Osteocyte (in vitro differentiated cells): ENCODE data around the gene HEBP1. TPM values are rescaled to one million over a fixed set of nuclear protein-coding genes. Genes with fewer than 3 reads are reported as not detected.

ENCODE experiments used
- DNase-seq: peaks from one replicate; pipeline ENCODE4 v3.0.0; 2021; ENCODE audit warnings: mixed read lengths; ENCODE audit not compliant: unreplicated experiment; ENCODE audit errors: extremely low spot score
- H3K27ac Mint-ChIP-seq: one replicate; pipeline ENCODE4 v1.8.0; 2021; ENCODE audit warnings: mild to moderate bottlenecking, mixed read lengths; ENCODE audit not compliant: unreplicated experiment
- H3K27me3 Mint-ChIP-seq: one replicate; pipeline ENCODE4 v1.8.0; 2021; ENCODE audit warnings: mixed read lengths; ENCODE audit not compliant: unreplicated experiment
- H3K36me3 Mint-ChIP-seq: one replicate; pipeline ENCODE4 v1.8.0; 2021; ENCODE audit warnings: mixed read lengths; ENCODE audit not compliant: unreplicated experiment
- H3K4me1 Mint-ChIP-seq: one replicate; pipeline ENCODE4 v1.8.0; 2021; ENCODE audit warnings: mixed read lengths; ENCODE audit not compliant: unreplicated experiment
- H3K4me3 Mint-ChIP-seq: one replicate; pipeline ENCODE4 v1.8.0; 2021; ENCODE audit warnings: mild to moderate bottlenecking, moderate library complexity, mixed read lengths; ENCODE audit not compliant: unreplicated experiment
- H3K9me3 Mint-ChIP-seq: one replicate; pipeline ENCODE4 v1.8.0; 2021; ENCODE audit warnings: mixed read lengths; ENCODE audit not compliant: unreplicated experiment
- total RNA-seq: library from RNA; stranded (reverse); gene quantifications from 2 replicates; pipeline ENCODE4 v1.2.1, GENCODE V29; 2021
- TF ChIP-seq, protein P1 (sequence below): fragments of 200-600 bp; sonication (generic); IDR thresholded peaks from 2 replicates; pipeline ENCODE4 v1.5.0; 2021; ENCODE audit warnings: antibody characterized with exemption, mild to moderate bottlenecking, moderate library complexity

The HEBP1 gene
- total RNA-seq, 1 donor from 2014 or later: 54.8 TPM

DNA sequence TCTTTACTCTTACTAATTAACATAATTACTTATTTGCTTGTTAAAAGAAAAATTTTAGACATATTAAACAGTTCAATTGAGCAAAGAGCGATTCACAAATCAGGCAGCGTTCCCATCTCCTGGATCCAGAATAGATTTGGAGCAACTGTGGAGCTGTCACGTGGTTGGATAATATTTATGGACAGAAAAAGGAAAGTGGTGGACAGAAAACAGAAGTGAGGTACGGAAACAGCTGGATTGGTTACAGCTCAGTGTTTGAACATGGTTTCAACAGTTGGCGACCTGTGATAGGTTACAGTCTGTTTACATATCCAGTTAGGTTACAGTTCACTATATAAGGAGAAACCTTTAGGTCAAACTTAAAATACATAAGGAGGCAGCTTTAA is 24.5 kb upstream of the HEBP1 start:
- Mint-ChIP-seq H3K27ac (no peak overlapping the region), H3K27me3 (peaks cover 11% of the 10 kb centered on the region), H3K4me3 (no peak overlapping the region), H3K36me3 (no peaks in the 10 kb centered on the region), H3K9me3 (no peaks in the 10 kb centered on the region), H3K4me1 (peaks cover 9% of the 10 kb centered on the region)
- TF ChIP-seq, protein P1, sequence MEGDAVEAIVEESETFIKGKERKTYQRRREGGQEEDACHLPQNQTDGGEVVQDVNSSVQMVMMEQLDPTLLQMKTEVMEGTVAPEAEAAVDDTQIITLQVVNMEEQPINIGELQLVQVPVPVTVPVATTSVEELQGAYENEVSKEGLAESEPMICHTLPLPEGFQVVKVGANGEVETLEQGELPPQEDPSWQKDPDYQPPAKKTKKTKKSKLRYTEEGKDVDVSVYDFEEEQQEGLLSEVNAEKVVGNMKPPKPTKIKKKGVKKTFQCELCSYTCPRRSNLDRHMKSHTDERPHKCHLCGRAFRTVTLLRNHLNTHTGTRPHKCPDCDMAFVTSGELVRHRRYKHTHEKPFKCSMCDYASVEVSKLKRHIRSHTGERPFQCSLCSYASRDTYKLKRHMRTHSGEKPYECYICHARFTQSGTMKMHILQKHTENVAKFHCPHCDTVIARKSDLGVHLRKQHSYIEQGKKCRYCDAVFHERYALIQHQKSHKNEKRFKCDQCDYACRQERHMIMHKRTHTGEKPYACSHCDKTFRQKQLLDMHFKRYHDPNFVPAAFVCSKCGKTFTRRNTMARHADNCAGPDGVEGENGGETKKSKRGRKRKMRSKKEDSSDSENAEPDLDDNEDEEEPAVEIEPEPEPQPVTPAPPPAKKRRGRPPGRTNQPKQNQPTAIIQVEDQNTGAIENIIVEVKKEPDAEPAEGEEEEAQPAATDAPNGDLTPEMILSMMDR: no peak
- DNase-seq: no peak

DNA sequence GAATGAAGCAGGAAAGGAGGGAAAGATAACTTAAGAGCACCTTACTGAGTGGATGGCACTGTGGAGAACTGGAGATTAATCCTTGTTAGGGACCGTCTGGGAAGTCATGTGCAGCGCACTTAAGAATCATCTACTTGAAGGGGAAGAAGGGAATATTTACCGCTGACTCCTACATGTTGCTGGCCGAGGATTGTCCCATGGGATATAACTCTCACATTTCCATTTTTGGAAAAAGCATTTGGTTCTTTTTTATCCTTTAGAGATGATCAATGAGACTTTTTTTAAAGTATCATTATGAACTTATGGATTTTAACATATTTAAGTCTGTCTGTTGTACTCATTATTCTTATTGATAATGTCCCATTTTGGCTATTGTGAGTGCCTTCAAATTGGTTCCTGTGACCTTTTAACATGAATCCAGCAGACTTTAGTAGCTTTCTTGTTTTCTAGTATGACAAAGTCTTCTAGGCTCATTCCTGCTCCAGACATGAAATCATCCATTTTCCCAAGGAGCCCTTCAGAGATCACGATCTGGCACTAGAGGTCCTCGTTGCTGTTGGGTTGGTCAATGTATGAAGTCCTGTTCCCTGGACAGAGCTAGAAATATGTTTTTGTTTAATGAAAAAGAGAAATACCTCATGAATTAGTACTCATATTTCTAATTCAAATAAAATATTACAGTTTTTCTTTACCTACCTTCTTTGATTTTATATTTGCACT is 23.9 kb upstream of the HEBP1 start:
- Mint-ChIP-seq H3K4me3 (no peak overlapping the region), H3K9me3 (no peaks in the 10 kb centered on the region), H3K27ac (no peak overlapping the region), H3K4me1 (peaks cover 9% of the 10 kb centered on the region), H3K36me3 (no peaks in the 10 kb centered on the region), H3K27me3 (peaks cover 9% of the 10 kb centered on the region)
- TF ChIP-seq, protein P1: peak; percentile 59
- no peak for DNase-seq

DNA sequence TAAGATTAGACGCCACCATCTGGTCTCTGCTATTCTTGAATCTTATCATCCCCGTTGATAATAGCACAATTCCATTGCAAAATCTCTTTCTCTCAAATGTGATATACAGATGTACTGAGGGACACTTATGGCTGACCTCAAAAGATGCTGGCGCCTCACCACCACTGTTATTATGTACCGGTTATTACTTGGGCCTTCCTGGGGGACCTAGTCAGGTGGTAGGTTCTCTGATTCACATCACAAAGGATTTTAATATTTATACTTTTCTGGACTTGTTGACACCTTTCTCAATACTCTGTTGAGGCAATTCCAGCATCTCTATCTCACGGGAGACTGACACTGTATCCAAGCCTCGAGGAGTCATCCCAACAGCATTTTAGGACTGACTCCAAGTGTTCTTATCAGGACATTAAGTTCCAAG is 22.8 kb upstream of the HEBP1 start:
- peaks cover 9% of the 10 kb centered on the region for H3K4me1 Mint-ChIP-seq
- TF ChIP-seq, protein P1: no peak
- peaks cover 16% of the 10 kb centered on the region for H3K27me3 Mint-ChIP-seq
- H3K9me3 Mint-ChIP-seq: no peaks in the 10 kb centered on the region
- DNase-seq: no peak
- H3K27ac Mint-ChIP-seq: no peak overlapping the region
- H3K4me3 Mint-ChIP-seq: no peak overlapping the region
- H3K36me3 Mint-ChIP-seq: no peaks in the 10 kb centered on the region

DNA sequence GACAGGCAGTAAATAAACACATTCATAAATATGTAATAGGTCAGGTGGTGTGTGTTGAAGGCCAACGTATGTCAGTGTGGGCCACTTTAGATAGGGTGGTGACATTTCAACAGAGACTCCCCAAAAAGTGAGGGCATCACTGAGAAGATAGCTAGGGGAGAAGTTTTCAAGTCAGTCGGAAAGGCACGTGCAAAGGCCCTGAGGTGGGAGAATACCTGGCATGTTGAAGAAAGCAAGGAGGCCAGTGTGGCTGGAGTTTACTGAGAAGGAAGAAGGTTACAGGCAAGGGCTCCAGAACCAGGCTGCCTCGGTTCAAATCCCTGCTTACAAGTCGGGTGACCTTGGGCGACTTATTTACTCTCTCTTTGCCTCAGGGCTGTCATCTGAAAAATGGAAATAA is 11.0 kb upstream of the HEBP1 start:
- no peaks in the 10 kb centered on the region for H3K4me1 Mint-ChIP-seq
- TF ChIP-seq, protein P1: no peak
- peaks cover 10% of the 10 kb centered on the region for H3K27me3 Mint-ChIP-seq
- DNase-seq: no peak
- no peaks in the 10 kb centered on the region for H3K36me3 Mint-ChIP-seq
- H3K4me3 Mint-ChIP-seq: no peak overlapping the region
- H3K27ac Mint-ChIP-seq: no peak overlapping the region
- H3K9me3 Mint-ChIP-seq: no peaks in the 10 kb centered on the region

DNA sequence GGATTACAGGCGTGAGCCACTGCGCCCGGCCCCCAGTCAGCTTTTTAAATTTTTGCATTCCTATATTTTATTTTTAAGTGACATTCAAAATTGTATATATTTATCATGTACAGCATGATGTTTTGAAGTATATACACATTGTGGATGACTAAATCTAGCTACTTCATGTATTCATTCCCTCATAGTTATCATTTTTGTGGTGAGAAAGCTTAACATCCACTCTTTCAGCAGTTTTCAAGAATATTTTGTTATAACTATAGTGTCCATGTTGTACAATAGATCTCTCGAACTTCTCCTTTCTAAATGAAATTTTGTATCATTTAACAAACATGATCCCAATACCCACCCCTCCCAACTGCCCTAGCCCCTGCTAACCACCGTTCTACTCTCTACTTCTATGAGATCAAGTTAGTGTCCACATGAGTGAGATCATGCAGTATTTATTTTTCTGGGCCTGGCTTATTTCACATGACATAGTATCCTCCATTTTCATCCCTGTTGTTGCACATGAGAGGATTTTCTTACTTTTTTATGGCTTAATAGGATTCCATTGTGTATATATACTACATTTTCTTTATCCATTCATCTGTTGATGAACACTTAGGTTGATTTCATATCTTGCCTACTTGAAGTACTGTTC is 8.8 kb upstream of the HEBP1 start:
- Mint-ChIP-seq H3K27ac (no peak overlapping the region), H3K4me3 (no peak overlapping the region), H3K36me3 (no peaks in the 10 kb centered on the region), H3K4me1 (no peaks in the 10 kb centered on the region), H3K9me3 (no peaks in the 10 kb centered on the region), H3K27me3 (no peaks in the 10 kb centered on the region)
- DNase-seq: no peak
- TF ChIP-seq, protein P1: no peak
